HEK293T (cell line): ENCODE measurements around the gene PIK3R1.

Source experiments
- CTCF ChIA-PET: fragments of 350-600 bp; formaldehyde crosslinking; extraction: SDS; loops from one replicate; lab custom pipeline; 2021; ENCODE audit warnings: antibody characterized with exemption, inconsistent platforms; lab: Yijun Ruan, JAX
- POLR2A ChIA-PET: fragments of 350-600 bp; formaldehyde crosslinking; extraction: SDS; loops from one replicate; lab custom pipeline; 2020; ENCODE audit warnings: antibody characterized with exemption, inconsistent platforms; lab: Yijun Ruan, JAX
- DNase-seq: peaks from one replicate; pipeline ENCODE4 v3.0.0; 2012; ENCODE audit warnings: mixed read lengths; ENCODE audit errors: extremely low spot score
- ARNT ChIP-seq: fragments of 450-650 bp; IDR thresholded peaks from 2 replicates; pipeline ENCODE4 v1.6.1; 2017; ENCODE audit warnings: mild to moderate bottlenecking
- BHLHE40 ChIP-seq: fragments of 450-650 bp; IDR thresholded peaks from 2 replicates; pipeline ENCODE4 v1.6.1; 2016; ENCODE audit warnings: mild to moderate bottlenecking, moderate library complexity, borderline replicate concordance
- CTBP1 ChIP-seq: fragments of 450-650 bp; IDR thresholded peaks from 2 replicates; pipeline ENCODE4 v1.6.1; 2016; ENCODE audit warnings: borderline replicate concordance
- ELF4 ChIP-seq: fragments of 450-650 bp; IDR thresholded peaks from 2 replicates; pipeline ENCODE4 v1.6.1; 2017; ENCODE audit warnings: antibody characterized with exemption
- FOXA1 ChIP-seq: fragments of 450-650 bp; IDR thresholded peaks from 2 replicates; pipeline ENCODE4 v1.6.1; 2016; ENCODE audit warnings: mild to moderate bottlenecking
- FOXK2 ChIP-seq: fragments of 450-650 bp; IDR thresholded peaks from 2 replicates; pipeline ENCODE4 v1.6.1; 2016; ENCODE audit warnings: mild to moderate bottlenecking
- FOXM1 ChIP-seq: fragments of 450-650 bp; IDR thresholded peaks from 2 replicates; pipeline ENCODE4 v1.6.1; 2017; ENCODE audit warnings: mild to moderate bottlenecking, borderline replicate concordance
- HDGF ChIP-seq: fragments of 450-650 bp; IDR thresholded peaks from 2 replicates; pipeline ENCODE4 v1.6.1; 2017; ENCODE audit warnings: antibody characterized with exemption, borderline replicate concordance
- L3MBTL2 ChIP-seq: fragments of 450-650 bp; conservative IDR thresholded peaks from 2 replicates; pipeline ENCODE4 v1.6.1; 2016; ENCODE audit warnings: mild to moderate bottlenecking
- LEF1 ChIP-seq: fragments of 450-650 bp; IDR thresholded peaks from 2 replicates; pipeline ENCODE4 v1.6.1; 2017; ENCODE audit warnings: mild to moderate bottlenecking, borderline replicate concordance
- NFRKB ChIP-seq: fragments of 450-650 bp; IDR thresholded peaks from 2 replicates; pipeline ENCODE4 v1.6.1; 2016; ENCODE audit warnings: mild to moderate bottlenecking, moderate library complexity
- PKNOX1 ChIP-seq: fragments of 450-650 bp; IDR thresholded peaks from 2 replicates; pipeline ENCODE4 v1.6.1; 2016
- SP1 ChIP-seq: fragments of 450-650 bp; IDR thresholded peaks from 2 replicates; pipeline ENCODE4 v1.6.1; 2017
- SUZ12 ChIP-seq: fragments of 450-650 bp; IDR thresholded peaks from 2 replicates; pipeline ENCODE4 v1.6.1; 2016; ENCODE audit warnings: mild to moderate bottlenecking
- TARDBP ChIP-seq: fragments of 450-650 bp; IDR thresholded peaks from 2 replicates; pipeline ENCODE4 v1.6.1; 2016
- ZNF384 ChIP-seq: fragments of 450-650 bp; IDR thresholded peaks from 2 replicates; pipeline ENCODE4 v1.6.1; 2016

Gene PIK3R1

GRCh38 chr5:68222824-68223354 is 7.3 kb downstream of the PIK3R1 start:
- ChIA-PET POLR2A (interaction anchor here (2.4 kb wide), 1 partner anchor 8 kb away, joined by 11 read pairs; the partner anchor contains the start of gene PIK3R1), CTCF (no interaction called here)
- no peak for TF ChIP-seq ELF4
- no peak for TF ChIP-seq BHLHE40
- no peak for TF ChIP-seq NFRKB
- no peak for TF ChIP-seq SP1
- TF ChIP-seq FOXM1 = no peak
- no peak for TF ChIP-seq ARNT
- no peak for TF ChIP-seq HDGF
- TF ChIP-seq ZNF384 = no peak
- DNase-seq = no peak

GRCh38 chr5:68223904-68224303 is 8.3 kb downstream of the PIK3R1 start:
- TF ChIP-seq FOXK2 (no peak), PKNOX1 (no peak), FOXM1 (no peak), HDGF (no peak)
- ChIA-PET CTCF (interaction anchor here (0.6 kb wide), 1 partner anchor 922 kb away, joined by 4 read pairs; no protein-coding TSS in a partner anchor), POLR2A (interaction anchor here (2.4 kb wide), 1 partner anchor 9 kb away, joined by 11 read pairs; the partner anchor contains the start of gene PIK3R1)
- DNase-seq = no peak

DNA sequence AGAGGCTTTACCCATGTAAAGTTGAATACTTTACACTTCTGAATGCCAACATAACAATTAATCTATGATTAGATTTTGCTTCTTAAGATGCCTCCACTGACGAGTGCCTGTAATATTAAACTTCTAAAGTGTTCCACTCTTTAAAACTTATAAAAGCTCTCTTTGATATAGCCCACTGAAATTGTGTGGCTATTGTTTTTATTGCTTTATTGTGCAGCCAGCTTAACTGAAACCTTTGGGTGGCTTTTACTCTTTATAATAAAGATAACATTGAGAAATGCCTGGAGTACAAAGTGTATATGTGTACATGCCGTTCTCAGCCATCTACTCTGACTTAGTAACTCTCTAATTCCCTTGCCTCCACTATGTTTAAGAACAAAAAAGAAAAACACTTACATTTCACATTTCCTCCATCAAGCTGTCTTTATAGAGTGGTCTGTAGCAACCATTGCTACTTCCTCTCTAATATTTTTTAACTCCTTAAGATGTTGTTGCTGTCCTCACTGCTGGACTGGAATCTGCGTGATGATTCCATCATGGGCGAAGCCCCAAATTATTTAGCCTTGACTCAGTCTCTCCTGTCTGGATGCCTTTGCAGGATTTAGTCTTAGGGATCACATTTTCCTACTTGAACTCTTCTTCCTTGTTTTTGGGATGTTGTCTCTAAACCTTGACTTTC is 9.1 kb downstream of the PIK3R1 start:
- ChIA-PET CTCF (no interaction called here), POLR2A (interaction anchor here (2.4 kb wide), 1 partner anchor 10 kb away, joined by 11 read pairs; the partner anchor contains the start of gene PIK3R1)
- no peak for DNase-seq
- TF ChIP-seq SP1 = no peak
- TF ChIP-seq FOXM1 = no peak
- TF ChIP-seq CTBP1 = no peak
- TF ChIP-seq PKNOX1 = no peak
- no peak for TF ChIP-seq ZNF384
- TF ChIP-seq ARNT = no peak
- TF ChIP-seq LEF1 = no peak
- TF ChIP-seq FOXK2 = no peak
- TF ChIP-seq ELF4 = no peak
- TF ChIP-seq NFRKB = no peak
- TF ChIP-seq SUZ12 = no peak
- TF ChIP-seq L3MBTL2 = no peak
- TF ChIP-seq HDGF = no peak

DNA sequence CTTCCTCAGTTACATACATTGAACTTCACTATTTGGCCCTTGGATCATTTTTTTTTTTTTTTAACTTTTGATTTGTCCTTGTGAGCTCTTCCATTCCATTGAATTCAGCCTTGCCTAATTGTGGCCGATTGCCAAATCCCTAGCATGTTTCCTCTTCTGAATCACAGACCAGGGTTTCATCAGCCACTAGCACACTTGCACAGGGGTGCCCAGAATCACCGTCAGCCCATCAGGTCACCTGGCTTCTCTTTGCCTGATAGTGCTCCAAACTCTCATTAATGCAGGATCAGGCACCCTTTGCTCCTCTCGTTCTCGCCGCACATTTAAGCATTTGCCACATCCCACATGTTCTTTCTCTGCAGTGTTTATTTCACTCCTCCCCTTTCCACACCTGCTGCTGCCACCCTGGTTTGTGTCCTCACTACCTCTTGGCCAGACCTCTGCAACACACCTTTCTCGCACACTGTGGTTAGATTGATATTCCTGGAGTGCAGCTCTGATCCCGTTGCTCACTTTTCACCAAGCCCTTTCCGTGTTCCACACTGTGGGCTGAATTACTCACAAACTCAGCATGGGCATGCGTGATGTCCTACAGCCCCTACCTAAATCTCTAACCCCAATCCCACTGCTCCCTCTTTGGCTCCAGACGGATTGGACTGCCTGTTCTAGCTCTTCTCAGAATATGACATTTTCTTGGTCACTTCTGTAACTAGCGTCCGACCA is 9.8 kb downstream of the PIK3R1 start:
- ChIA-PET POLR2A (interaction anchor here (2.4 kb wide), 1 partner anchor 10 kb away, joined by 11 read pairs; the partner anchor contains the start of gene PIK3R1), CTCF (interaction anchor here (0.8 kb wide), 1 partner anchor 61 kb away, joined by 3 read pairs; no protein-coding TSS in a partner anchor)
- TF ChIP-seq ARNT (no peak), ZNF384 (no peak), FOXA1 (no peak), NFRKB (no peak), CTBP1 (no peak), HDGF (no peak), SUZ12 (no peak), PKNOX1 (no peak)
- DNase-seq = no peak

- POLR2A ChIA-PET = no interaction called here
- no peak for DNase-seq
- TF ChIP-seq SUZ12 (no peak), NFRKB (no peak), FOXA1 (no peak), ELF4 (no peak), LEF1 (no peak), HDGF (no peak), PKNOX1 (no peak), FOXK2 (no peak), BHLHE40 (no peak), L3MBTL2 (no peak), ARNT (no peak), SP1 (no peak), FOXM1 (no peak), CTBP1 (no peak), ZNF384 (no peak), TARDBP (no peak)
- CTCF ChIA-PET = interaction anchor here (0.8 kb wide), 1 partner anchor 60 kb away, joined by 3 read pairs; no protein-coding TSS in a partner anchor
Observed at GRCh38 chr5:68225911-68226545, 10.5 kb downstream of the PIK3R1 start.
